ENCODE measurements around the gene VPS13D.

GRCh38 chr1:12202577-12202976 is 27.3 kb upstream of the VPS13D start:
- TF ChIP-seq CTCF (IDR thresholded peaks at IDR 0.05) = no peak
- no peak for TF ChIP-seq POLR2A (IDR thresholded peaks at IDR 0.05)

Data from Peyer's patch (tissue), 4 donors.